Skin epidermis (tissue), 12 donors: ENCODE measurements around the gene SDHAF1.
"Not testable (repeated sequence)": the region's sequence is repeated elsewhere in the genome, so short reads cannot be mapped to it uniquely, and the experiment has no call there.

Source experiments
- H3K27ac ChIP-seq, 21 experiments: fragments of 200-600 bp; sonication (generic) in 11 of 21; one replicate each; pipeline ENCODE4 v1.5.0; 2020; ENCODE audit warnings: mild to moderate bottlenecking in 3 of 21, inconsistent platforms in 2 of 21, moderate library complexity in 2 of 21
- H3K4me3 ChIP-seq, 7 experiments: fragments of 200-600 bp; sonication (generic) in 2 of 7; one replicate each; pipeline ENCODE4 v1.5.0; 2020; ENCODE audit warnings: inconsistent platforms in 2 of 7, mild to moderate bottlenecking in 2 of 7, moderate library complexity in 1 of 7

The SDHAF1 gene

DNA sequence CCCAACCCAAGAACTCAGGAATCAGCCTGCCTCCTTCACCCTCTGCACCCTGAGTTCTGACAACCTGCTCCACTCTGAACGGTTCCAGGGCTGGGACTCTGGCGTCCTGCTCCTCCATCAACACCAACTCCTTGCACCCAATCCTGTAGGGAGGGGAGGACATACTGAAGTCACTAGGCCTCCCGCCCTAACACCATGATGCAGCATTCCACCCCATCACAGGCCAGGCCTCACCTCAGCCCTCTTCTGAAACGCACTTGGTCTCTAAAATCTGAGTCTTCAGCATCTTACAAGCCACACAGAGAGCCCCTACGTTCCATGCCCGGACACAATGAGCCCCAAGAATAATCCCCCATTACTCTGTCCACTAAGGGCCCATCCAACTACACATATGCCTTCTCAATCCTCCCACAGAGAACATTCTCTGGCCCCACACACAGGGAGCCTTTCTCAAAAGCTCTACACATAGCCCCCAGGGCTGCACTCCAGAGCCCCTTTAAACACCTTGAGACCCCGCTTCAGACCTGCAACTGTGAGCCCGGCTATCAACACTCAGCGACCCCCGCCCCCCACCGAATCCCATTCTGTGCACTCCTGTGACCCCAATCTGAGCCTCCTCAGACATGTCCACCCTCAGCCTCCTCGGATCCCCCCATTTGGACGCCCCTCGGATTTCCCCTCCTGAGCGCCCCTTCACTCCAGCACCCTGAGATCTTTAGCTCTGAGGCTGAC lies 18.5 kb downstream of the SDHAF1 start:
- Histone ChIP-seq H3K4me3 (peak overlapping the region; percentile 54 to 75 (median 67)), H3K27ac (peak overlapping the region; percentile 44 to 95 (median 86))

DNA sequence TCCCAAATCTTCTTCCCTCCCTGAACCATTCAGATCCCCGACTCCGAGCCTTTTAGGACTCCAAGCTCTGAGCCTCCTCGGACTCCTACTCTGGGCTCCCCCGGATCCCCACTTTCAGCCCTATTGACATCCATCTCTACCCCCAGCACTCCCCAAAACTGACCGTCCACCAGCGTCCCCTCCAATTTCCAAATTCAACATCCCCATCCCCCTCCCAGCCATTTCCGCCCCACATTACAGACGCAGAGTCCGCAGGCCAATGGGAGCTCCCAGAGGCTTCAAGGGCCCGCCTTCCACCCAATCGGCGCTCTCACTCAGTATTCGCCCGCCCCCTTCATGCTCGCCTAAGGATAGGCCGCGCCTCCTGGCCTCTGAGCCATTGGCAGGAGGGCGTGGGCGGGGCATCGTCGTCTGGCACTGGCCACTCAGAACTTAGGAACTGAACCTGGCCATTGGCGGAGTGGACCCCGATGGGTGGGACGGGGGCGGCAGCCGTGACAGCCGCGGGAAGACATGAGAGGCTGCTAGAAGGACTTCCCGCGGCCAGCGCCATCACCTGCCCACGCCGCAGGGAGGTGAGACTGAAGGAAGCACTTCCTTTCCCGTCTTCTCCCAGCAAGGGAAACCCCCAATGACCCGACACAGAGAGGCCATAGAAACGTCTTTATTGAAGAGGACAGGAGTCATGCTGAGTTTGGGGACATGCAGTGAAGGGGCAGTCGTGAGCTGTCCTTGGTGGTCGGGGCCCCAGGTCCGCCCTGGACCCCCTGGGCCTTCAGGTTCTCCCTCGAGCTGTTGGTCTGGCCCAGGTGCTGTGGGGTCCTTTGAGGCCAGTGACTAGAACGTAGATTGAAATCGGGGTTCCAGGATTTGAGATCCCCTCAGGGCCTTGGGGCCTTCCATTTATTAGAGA lies 19.3 kb downstream of the SDHAF1 start, which contains the start of gene ALKBH6:
Gene ALKBH6 (minus strand): TSS at position 202 of the 913 bp plus-strand sequence. CDS start 816 bp downstream, outside the sequence.
- peak within 1 kb of the TSS; percentile 44 to 95 (median 86) for H3K27ac ChIP-seq
- H3K4me3 ChIP-seq = peak within 1 kb of the TSS; percentile 54 to 75 (median 67)

DNA sequence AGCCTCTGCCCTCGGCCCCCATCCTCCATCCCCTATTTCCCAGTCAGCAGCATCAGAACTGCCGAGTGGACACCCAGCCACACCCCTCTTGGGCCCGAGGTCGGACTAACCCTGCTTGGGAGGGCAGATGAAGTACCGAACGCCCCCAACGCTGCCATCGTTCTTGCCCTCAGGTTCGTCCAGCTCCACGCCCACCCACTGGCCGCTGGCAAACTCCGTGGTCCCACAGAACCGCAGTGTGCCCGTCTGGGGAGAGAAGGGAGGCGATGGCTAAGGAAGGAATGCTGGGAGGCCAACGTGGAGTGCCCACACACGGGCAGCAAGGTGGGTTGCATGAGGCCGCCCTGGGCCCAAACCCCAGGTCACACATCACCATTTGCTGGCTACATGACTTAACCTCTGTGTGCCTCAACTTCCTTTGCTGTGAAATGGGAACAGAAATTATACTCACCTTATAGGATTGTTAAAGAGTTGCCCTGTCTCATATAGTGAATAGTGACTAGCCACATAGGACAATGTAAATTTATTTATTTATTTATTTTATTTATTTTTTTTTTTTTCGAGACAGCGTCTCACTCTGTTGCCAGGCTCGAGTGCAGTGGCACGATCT lies 24.2 kb downstream of the SDHAF1 start:
- no peak overlapping the region for H3K4me3 ChIP-seq
- H3K27ac ChIP-seq = no peak overlapping the region

DNA sequence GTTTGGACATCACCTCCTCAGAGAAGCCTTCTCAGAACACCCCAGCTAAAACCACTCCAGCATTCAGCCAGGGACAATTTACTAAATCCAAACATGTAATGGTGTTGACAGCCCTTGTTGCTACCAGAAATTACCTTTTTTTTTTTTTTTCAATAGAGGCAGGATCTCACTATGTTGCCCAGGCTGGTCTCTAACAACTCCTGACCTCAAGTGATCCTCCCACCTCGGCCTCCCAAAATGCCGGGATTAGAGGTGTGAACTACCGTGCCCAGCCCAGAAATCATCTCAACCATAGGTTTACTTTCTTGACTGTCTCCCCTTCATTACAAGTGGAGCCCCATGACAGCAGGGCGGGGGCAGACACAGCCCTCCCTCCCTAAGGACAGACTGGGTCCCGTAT lies 28.4 kb downstream of the SDHAF1 start:
- H3K27ac ChIP-seq = no peak overlapping the region
- no peak overlapping the region for H3K4me3 ChIP-seq

DNA sequence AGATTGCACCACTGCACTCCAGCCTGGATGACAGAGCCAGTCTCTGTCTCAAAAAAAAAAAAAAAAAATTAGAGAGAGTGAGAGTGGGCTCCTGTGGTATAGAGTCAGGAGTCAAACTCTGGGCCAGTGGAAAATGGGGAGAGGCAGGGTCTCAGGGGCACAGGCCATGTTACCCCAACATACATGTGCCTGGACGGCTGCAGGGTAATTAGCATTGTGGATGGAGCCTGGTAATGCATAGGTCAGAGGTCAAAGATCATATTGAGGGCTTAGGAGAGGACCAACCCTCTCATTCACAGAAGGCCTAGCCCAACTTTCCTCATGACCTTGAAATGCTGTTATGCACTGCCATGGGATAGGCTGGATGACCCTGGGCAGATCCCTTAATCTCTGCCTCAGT lies 30.6 kb downstream of the SDHAF1 start:
- Histone ChIP-seq H3K27ac (no peak overlapping the region), H3K4me3 (no peak overlapping the region)

DNA sequence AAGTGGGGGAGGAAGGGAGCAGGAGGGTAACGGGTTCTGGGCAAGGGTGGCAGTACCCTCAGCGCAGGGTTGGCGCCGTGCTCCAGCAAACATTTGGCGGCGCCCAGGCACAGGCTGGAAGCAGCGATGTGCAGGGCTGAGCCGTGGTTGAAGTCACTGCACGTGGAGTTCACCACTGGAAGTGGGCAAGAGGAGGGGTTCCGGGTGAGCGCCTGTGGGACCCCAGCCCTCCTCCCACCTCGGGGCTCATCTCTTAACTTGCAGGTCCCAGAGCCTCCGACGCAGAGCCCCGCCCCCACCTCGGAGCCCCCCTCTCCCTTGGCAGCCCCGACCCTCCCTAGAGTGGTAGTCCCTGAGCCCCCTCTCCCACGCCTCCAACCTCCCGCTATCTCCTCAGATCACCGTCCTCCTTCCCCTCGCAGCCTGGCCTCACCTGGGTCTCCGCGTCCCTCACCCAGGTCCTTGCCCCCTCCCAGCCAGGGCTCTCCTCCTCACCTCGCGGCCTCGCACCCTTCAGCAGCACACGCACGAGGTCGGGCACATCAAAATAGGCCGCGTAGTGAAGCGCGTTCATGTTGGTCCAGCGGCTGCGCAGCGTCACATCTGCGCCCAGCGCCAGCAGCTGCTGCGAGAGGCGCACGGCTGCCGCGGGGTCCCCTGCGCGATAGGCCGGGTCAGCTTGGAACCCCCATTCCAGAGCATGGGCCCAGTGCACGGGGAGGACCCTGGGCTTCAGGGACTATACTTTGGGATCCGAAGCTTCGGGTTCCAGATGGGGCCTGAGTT lies 31.3 kb downstream of the SDHAF1 start:
- H3K4me3 ChIP-seq = no peak overlapping the region
- no peak overlapping the region for H3K27ac ChIP-seq

DNA sequence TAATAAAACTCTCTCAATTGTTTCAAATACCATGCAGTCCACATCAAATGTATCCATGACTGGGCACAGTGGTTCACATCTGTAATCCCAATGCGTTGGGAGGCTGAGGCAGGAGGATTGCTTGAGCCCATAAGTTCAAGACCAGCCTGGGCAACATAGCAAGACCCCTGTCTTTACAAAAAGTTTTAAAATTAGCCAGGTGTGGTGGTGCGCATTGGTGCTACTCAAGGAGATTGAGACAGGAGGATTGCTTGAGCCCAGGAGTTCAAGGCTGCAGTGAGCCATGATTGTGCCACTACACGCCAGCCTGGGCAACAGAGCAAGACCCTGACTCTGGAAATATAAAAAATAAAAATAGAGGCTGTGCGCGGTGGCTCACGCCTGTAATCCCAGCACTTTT lies 32.7 kb downstream of the SDHAF1 start:
- no peak overlapping the region for H3K27ac ChIP-seq

DNA sequence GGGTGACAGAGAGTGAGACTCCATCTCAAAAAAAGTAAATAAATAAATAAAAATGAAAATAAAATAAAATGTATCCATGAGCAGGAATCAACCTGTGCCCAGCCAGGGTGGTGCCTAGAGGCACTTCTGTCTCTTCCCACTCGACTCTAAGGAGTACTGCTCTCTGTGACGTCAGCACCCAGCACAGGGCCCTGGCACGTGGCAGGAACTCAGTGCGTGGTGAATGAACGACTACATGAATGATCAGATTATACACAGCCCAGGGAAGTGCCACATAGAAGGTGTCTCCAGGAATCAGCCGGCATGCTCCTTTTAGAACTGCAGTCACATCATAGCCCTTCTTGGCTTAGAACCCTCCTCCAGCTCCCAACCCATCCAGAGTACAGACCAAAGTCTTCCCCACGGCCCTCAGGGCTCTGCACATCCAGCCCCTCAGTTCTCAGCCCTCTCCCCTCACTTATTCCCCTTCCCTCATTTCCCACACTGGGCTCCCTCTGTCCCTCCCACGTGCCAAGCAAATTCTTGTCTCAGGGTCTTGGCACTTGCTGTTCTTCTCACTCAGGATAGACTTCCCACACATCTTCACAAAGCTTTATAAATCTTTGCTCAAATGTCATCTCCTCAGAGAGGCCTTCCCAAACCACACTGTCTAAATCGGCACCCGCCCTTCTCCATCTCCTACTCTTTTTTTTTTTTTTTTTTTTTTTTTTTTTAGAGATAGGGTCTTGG lies 33.5 kb downstream of the SDHAF1 start:
- Histone ChIP-seq H3K4me3 (no peak overlapping the region), H3K27ac (no peak overlapping the region)

More for the DNA sequence above, 32.7 kb downstream of the SDHAF1 start:
- H3K4me3 ChIP-seq = no peak overlapping the region

DNA sequence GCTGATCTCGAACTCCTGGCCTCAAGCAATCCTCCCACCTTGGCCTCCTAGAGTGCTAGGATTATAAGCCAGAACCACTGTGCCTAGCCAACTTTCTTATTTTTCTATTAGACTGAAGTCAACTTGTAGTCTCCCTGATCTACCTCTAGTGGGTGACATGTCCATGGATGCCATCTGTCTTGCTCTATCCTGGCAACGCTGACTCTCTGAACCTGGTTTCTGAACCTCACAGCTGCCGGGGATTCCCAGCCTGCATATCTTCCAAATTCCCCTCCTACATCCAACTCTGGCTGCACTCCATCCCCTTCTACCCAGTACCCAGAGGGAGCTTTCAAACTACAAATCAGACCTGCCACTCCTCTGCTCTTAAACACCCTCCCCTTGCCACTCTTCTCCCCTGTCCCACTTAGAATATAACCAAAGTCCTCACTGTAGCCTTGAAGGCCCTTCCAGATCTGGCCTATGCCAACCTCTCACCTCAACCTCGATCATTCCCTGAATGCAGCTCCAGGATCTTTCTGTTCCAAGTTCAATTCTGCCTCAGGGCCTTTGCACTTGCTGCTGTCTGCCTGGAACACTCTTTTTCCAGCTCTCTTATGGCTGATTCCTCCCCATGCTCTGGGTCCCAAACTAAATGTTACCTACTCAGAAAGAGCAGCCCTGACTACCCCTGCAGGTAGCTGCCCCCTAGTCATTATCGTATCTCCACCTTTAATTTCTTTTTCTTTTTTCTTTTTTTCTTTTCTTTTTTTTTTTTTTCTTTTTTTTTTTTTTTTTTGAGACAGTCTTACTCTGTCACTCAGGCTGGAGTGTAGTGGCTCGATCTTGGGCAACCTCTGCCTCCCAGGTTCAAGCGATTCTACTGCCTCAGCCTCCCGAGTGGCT lies 35.5 kb downstream of the SDHAF1 start:
- Histone ChIP-seq H3K27ac (peak overlapping the region in 1 of 21 experiments; percentile 3), H3K4me3 (no peak overlapping the region)

DNA sequence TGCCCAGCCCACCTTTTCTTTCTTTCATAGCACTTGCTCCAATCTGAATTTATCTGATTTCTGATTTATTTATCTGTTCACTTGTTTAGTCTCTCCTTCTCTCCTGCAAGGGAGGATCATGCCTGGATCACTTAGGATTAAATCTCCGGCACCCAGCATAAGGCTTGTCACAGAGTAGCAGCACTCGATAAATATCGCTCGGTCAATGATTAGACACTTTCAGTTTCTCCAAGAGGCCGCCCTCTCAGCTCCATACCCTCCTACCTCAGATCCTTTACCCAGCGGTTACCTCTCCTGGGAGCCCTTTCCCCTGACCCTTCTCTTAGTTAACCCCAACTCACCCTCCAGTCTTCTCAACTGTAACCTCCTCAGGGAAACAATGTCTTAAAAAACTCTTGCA lies 36.3 kb downstream of the SDHAF1 start:
- H3K4me3 ChIP-seq = no peak overlapping the region
- H3K27ac ChIP-seq = no peak overlapping the region

DNA sequence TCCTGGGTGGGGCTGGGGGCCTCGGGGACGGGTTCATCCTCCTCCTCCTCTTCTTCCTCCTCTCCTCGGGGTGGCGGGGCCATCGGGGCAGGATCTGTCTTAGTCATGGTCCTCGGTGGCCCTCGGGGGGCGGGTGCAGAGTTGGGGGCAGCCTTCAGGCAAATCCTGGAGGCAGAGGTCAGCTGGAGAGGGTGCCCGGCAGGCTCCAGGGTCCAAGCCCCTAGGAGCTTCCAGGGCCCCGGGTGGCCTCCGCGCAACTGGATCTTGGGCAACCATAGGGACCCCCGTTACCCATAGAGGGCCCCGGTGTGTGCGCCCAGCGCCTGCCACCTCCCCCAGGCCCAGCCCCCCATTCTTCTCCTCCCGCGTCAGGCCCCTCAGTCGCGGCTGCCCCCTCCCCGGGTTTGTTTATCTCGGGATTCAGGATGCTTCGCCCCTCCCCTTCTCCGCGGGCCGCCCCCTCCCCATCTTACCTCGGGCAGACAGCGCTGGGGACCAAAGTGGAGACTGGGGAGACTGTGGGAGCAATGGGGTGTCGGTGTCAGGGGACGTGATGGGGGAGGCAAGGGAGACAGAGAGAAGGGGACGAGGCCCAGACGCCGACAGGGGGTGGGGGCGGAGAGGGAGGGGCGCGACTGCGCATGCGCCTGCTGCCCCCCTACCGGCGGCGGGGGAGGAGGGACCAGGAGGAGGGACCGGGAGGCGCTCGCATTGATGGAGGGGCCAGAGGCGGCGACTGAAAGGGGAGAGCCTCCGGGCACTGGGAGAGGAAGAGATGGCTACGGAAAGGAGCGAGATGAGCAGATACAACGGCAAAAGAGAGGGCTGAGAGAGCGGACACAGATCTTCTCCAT lies 37.5 kb downstream of the SDHAF1 start, which contains the start of gene CLIP3:
Gene CLIP3 (minus strand): TSS at position 623 of the 854 bp plus-strand sequence. CDS start 516 bp downstream, at position 107.
- H3K27ac ChIP-seq = peak within 1 kb of the TSS in 13 of 21 experiments; percentile 5 to 70 (median 56)

DNA sequence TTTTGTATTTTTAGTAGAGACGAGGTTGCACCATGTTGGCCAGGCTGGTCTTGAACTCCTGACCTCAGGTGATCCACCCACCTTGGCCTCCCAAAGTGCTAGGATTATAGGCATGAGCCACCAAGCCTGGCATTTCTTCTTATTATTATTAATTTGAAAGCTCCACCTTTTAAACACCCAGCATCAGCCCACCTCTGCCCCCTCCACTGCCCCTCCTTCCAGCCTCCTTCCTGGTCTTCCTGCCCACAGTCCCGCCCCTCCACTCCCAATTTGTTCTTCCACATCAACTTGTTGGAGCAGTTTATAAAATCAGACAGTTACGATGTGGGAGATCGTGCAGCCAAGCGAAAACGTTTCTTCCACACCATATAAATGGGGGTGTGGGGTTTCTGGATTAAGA lies 45.5 kb downstream of the SDHAF1 start:
- Histone ChIP-seq H3K27ac (no peak overlapping the region), H3K4me3 (no peak overlapping the region)

More for the DNA sequence above, 37.5 kb downstream of the SDHAF1 start, which contains the start of gene CLIP3:
- H3K4me3 ChIP-seq = peak within 1 kb of the TSS; percentile 33 to 55 (median 39)

DNA sequence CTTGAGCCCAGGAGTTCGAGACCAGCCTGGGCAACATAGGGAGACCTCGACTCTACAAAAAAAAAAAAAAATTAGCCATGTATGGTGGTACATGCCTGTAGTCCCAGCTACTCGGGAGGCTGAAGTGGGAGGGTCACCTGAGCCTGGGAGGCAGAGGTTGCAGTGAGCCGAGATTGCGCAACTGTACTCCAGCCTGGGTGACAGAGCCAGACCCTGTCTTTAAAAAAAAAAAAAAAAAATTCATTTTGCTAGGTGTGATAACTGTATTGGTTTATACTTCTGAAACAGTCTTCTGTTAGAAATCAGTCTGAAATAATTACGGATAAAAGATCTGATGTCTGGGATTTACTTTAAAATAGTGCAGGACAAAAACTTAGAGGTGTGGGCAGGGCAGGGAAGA lies 46.1 kb downstream of the SDHAF1 start:
- H3K4me3 ChIP-seq, H3K27ac ChIP-seq: not testable (repeated sequence)

DNA sequence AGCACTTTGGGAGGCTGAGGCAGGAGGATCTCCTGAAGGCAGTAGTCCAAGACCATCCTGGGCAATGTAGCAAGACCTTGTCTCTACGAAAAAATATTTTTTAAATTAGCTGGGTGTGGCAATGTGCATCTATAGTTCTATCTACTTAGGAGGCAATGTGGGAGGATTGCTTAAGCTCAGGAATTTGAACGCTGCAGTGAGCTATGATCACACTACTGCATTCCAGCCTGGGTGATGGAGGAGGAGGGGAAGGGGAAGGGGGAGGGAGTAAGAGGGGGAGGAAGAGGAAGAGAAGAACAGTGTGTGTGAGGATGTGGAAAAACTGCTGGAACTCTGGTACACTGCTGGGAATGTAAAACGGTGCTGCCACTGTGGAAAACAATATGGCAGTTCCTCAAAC lies 46.8 kb downstream of the SDHAF1 start:
- Histone ChIP-seq H3K4me3 (no peak overlapping the region), H3K27ac (peak overlapping the region in 2 of 21 experiments; percentile 2 to 8)

DNA sequence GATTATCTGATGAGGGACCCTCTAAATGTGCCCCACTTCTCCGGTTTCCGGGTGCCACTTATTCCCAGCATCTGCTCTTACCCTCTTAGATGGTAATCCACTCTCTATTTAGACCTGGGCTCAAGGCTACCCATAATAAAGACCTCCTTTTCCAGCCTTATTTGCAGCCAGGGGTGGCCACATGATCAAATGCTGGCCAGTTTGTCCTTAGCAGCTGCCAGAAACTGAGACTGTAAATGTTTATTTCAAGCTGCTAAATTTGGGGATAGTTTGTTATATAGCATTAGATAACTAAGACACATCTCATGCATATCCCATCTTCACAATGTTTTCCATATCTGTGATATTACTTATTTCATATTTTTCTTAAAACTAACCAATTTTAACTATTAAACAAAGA lies 49.0 kb downstream of the SDHAF1 start:
- no peak overlapping the region for H3K4me3 ChIP-seq
- H3K27ac ChIP-seq = no peak overlapping the region
